Fibroblast of skin of left quadriceps (primary cell): Measurements from ENCODE around the gene PLA2G5.
"Not testable (repeated sequence)": the region's sequence is repeated elsewhere in the genome, so short reads cannot be mapped to it uniquely, and the experiment has no call there.

Experiments
- DNase-seq, 2 experiments: peaks; one replicate each; pipeline ENCODE4 v3.0.0-alpha.2; 2013; ENCODE audit warnings: low read depth in 2 of 2

The PLA2G5 gene

DNA sequence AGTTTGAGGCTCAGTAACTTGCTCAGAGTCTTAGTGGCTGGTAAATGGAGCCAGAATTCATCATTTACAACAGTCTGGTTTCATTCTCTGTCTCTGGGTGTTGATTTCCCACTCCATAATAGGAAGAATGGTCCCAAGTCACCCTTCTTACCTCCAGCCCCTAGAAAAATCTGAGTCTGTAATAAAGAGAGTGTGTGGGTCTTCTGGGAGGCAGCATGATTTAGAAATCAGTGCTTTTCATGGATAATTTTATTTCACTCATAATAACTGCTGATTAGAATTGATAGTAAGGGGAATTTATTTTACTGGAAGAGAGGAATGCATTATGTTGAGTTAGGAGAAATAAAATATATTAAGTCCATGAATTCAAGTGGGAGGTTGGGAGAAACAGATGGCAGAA lies 47.2 kb downstream of the PLA2G5 start:
- DNase-seq: no peak

DNA sequence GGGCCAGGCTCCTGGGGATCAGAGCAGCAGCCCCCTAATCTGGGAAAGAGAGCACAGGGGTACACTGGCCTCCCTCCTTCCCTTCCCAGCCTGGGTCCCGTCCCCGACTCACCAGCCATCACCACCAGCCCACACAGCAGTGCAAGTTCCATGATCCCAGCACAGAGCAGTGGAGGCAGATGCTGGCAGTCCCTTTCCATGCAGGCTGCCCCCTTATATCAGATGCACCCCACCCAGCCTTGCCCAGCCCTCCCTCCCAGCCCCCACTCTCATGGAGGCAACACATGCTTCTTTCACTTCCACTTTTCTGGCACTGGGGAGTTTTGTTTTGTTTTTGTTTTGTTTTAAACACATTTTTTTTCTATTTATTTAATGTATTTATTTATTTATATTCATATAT lies 49.4 kb downstream of the PLA2G5 start, which contains the start of gene PLA2G2D:
TSS of gene PLA2G2D (minus strand) at position 190 of the 400 bp plus-strand sequence. CDS start at position 152, 38 bp downstream.
- DNase-seq: no peak

DNA sequence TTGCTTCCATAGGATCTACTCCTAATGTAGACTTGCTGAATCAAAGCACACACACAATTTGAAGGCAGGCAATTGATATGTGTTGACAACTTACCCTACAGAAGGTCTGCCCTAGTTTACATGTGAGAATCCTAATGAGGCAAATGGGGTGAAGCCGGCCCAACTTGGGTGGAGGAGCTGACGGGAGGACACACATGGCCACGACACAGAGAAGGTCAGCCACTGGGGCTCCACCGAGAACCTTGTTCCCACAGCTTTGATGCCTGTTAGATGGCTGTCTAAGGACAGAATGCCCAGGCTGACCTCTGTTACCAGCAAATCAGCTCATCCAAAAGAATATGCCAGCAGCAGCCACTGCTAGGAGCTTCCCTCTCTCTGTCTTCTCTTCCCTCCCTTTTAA lies 50.8 kb downstream of the PLA2G5 start:
- DNase-seq: no peak

DNA sequence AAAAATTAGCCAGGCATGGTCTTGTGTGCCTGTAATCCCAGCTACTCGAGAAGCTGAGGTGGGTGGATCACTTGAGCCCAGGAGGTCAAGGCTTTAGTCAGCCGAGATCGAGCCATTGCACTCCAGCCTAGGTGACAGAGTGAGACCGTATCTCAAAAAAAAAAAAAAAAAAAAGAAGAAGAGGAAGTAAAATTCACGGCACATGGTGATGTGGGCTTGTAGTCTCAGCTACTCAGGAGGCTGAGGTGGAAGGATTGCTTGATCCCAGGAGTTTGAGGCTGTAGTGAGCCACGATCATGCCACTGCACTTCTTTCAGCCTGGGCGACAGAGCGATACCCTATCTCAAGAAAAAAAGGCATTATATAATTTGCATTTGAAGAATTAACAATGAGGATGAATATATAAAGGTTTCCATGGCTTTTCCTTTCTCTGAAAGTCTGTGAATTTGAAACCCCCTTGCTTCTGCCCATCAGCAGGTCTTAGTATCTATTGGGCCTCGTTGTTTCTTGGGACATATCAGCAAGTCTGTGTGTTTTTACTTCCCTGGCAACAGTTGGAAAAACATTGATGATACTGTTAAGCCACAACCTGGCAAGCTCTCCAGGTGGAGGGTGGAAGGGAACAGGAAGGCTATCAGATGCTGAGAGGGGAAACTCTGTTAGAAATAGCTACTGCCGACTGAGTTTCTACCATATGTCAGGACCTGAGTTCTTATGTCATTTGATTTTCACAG lies 53.9 kb downstream of the PLA2G5 start:
- DNase-seq: no peak

DNA sequence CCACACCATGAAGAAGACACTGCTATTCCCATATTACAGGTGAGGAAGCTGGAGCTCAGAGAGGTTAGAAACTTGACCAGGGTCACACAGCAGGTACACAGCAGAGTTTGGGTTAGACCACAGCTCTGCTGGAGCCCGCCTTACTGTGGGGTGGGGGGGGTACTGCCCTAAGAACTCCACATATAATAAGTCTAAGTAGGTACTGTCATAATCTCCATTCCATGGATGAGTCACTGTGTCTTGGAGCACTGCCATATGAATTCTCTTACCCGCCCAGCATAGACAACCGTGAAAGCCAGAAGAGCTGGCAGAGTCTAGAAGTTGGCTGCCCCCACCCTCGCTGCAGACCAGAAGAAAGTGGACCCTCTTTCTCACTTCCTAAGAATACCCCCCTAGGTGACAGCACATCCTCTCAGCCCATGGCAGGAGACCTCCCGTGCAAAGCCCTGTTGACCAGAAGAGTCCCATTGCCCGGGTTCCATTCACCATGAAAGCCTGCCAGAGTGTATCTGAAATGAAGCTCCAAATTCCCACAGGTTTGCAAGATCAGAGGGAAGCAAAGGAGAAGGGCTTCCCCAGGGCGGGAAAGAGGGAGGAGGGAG lies 54.6 kb downstream of the PLA2G5 start:
- DNase-seq: peak; percentile 34 to 43

DNA sequence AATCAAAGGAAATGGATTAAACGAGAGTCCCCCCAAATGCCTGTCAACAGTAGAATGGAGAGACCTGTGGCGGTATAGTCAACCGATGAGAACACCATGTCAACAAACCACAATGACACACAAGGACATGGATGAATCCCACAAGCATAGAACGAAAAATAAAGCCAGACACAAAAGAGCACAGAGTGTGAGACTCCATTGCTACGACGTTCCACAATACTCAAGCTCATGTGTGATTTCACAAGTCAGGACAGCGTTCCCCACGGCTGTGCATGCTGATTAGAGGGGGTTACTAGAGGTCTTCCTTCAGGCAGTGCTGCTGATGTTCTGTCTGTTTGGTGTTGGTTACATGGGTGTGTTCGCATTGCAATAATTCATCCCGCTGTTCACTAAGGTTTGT lies 55.1 kb downstream of the PLA2G5 start:
- no peak for DNase-seq

DNA sequence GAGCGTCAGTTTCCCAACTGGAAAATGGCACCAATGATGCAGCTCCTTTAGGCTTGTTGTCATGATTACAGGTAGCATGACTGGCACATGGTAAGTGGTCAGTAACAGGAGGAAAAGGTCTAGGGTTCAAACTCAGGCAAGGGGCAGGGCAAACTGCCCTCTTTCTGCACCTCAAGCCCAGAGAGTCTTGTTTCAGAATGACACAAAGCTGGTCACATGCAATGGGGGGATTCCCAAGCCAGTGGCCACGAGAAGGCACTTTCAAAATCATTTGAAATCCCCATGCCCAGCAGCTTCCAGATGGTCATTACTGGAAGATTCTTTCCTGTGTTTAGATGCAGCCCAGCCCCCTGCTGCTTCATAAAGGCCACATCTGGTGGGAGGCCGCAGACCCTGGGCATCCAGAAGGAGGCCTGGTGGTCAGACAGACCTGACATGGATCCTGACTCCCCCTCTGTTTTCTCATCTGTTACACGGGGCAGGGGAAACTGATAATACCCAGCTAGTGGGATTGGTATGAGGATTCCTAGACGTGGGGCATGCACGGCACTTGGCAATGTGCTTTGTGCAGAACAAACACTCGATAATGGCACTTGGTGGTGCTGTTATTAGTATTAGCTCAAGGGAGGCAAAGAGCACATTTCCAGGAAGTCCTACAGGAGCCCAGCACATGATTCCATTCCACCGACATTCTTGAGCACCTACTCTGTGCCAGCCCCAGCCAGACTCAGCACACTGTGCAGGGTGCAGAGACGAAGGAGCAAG lies 56.2 kb downstream of the PLA2G5 start:
- DNase-seq: no peak

DNA sequence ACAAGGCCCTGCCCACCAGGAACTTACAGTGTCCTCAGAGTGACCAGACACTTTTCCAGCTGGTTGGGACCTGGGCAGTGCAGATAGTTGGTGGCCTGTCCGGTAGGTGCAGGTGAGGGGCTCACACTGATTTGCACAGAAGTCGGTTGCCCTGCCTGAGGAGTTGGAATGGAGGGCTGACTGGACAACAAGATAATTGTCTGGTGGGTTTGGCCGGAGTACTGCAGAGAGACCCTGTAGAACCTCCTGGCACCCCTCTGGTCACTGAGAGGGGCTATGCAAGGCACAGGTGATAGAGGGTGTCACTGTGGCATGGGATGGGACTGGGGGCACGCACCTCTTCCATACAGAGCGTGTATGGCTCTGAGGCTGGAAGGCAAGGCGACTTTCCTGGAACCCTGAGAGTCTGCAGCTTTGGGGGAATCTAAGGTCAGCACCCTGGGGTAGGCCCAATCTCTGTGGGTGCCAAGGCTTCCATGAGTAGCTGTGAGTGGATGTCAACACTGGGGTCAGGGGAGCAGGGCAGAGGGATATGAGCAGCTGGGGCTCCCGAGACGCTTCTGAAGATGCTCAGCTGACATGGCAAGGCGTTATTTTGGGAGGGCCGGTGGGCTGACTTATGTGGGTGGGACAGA lies 56.9 kb downstream of the PLA2G5 start:
- no peak for DNase-seq

DNA sequence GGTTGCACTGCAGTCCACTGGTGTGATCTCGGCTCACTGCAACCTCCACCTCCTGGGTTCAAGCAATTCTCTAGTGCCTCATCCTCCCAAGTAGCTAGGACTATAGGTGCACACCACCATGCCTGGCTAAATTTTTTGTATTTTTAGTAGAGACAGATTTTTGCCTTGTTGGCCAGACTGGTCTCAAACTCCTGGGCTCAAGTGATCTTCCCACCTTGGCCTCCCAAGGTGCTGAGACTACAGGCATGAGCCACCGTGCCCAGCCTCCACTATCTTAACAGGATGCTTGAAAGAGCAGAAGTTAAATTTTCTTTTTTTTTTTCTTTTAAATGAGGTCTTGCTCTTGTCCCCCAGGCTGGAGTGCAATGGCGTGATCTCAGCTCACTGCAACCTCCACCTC lies 60.5 kb downstream of the PLA2G5 start:
- not testable (repeated sequence) for DNase-seq

DNA sequence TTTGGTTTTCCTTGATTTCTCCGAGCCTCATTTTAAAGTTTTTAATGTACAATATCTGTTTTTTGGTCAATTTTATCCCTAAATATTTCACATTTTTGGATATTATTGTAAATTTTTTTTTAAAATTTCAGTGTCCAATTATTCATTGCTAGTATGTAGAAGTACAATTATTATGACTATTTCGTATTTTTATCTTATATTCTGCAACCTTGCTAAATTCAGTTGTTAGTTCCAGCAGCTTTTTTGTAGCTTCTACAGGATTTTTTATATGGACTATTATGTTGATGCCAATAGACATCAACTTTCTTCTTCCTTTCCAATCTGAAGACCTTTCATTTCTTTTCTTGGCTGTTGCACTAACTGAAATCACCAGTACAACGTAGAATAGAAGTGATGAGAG lies 65.0 kb downstream of the PLA2G5 start:
- DNase-seq: no peak

DNA sequence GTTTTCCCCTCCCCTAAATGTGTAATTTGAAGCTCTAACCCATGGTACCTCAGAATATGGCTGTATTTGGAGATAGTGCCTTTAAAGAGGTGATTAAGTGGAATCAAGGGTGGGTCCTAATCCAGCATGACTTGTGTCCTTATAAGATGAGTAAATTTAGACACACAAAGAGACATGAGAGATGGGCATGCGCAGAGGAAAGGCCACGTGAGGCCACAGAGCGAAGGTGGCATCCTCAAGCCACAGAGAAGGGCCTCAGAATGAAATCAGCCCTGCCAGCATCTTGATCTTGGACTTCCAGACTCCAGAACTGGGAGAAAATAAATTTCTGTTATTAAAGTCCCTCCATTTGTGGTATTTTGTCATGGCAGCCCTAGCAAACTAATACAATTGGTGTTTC lies 66.3 kb downstream of the PLA2G5 start:
- no peak for DNase-seq

DNA sequence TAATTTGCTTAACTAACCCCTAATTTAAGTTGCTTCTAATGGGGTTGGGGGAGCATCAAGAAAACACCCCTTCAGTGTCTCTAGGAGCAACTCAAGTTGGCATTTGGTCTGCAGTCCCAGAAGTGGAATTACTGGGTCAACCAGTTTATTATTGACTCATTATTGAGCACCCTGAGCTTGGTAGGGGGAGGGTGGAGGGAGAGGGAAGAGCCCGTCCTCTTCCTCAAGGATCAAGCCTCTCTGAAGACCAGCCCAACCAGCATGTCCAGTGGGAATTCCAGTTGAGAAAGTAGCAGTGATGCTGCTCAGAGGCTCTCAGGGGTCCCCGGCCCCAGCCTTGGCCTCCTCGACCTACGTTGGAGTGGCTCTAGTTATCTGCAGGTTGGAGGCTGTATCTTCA lies 67.1 kb downstream of the PLA2G5 start:
- no peak for DNase-seq

DNA sequence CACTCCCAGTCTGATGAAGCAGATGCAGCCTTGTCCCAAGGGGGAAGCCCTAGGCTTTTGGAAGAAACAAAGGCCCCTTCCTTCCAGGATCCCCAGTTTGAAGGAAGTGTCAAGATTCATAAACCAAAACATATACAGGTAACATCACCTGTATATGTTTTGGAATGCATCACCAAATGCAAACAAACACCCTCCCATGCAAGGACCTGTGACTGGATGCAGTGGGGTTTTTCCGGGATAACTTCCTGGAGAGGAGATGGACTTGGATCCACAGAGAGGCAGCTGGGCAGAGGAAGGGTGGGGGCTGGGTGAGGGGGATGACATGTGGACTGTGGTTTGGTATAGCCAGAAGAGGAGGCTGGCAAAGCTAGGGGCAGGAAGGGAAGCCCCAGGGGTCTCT lies 67.6 kb downstream of the PLA2G5 start:
- no peak for DNase-seq

DNA sequence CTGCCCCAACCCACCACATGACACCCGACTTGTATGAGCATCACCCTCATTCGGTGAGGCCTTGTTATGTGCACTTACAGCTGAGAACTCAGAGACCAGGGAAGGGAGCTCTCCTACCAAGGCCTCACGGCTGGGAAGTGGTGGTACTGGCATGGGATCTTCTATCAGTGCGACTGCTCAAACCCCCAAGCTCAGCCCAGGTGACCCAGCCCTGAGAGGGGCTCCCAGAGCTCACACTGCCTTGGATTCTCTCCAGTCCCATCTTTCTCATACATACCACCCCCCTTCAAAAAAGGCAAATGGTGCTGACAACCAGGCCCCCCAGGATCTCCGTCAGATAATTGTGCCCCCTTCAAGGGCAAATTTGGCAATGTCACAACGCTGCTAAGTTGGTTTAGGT lies 68.4 kb downstream of the PLA2G5 start:
- DNase-seq: no peak

DNA sequence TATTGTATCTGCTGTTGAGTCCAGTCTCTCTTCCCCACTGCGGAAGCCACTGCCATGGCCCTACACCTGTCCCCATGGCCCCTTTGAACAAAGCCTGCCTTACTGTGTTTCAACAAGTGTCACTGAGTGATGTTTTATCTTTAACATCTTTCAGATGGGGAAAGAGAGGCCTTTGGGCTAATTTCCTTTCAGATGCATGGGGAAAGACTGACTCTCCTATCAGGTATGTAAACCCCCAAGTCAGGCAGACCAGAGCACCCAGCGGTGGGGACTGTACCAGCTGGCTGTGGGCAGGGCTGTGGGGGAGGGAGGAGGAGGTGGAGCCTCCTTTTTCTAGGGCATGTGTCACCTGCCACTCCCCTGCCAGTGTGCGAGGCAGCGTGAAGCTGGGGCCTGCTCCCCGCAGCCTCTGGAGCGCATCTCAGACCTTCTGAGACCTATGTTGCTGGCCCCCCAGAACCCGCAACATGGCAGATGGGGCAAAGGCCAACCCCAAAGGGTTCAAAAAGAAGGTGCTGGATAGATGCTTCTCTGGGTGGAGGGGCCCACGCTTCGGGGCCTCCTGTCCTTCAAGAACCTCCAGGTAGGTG lies 69.1 kb downstream of the PLA2G5 start, which contains the start of gene PLA2G2F:
TSS of gene PLA2G2F (plus strand) at position 363 of the 590 bp plus-strand sequence. CDS start at position 468, 105 bp downstream.
- no peak for DNase-seq

DNA sequence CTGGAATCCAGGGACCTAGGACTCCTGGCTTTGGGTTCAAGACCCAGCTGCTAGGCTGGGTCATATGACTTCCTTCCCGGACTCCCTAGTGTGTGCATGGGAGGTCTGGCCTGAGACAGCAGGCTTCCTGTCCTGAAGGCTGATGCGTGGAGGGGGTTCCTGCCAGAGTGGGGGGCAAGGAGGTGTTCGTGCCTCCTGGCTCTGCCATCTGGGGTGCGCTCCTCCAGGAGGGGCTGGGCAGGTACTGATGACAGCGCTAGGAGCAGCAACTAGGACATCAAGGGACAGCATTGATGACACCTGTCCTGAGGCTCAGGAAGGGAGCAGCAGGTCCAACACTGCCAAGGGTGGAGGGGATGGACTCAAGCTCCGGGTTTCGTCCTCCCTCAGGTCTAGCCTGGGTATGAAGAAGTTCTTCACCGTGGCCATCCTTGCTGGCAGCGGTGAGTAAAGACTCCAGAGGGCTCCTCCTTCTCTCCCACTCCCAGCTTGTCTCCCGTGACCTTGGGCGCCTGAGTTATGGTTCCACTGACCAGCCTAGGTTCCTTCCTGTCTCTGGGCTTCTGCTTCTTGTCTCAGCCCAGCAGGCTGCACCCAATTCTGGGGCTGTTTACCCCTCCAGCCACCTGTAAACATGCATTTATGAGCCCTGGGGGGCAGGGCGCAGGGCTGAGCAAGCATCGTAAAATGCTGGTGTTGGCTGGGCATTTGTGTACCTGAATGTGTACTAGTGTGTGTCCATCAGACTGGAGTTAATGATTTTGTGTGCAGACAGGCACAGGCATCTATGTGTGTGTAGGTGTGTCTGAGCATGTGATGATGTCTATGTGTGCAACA lies 70.0 kb downstream of the PLA2G5 start:
- no peak for DNase-seq

DNA sequence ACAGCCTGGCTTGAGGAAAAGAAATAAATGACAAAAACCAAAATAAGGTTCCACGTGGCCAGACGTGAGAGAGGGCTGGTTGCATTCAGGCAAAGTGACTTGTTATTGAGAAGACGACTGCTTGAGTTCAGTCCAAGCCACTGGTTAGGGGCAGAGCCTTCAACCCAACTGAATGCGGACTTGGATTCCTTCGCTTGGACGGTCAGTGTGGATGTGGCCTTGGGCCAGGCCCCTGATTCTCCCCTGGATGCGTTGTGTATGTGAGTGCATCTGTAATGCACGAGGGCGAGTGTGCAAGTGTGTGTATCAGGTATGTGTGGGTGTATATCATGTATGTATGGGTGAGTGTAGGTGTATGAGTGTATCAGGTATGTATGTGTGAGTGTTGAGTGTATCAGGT lies 71.0 kb downstream of the PLA2G5 start:
- DNase-seq: no peak

DNA sequence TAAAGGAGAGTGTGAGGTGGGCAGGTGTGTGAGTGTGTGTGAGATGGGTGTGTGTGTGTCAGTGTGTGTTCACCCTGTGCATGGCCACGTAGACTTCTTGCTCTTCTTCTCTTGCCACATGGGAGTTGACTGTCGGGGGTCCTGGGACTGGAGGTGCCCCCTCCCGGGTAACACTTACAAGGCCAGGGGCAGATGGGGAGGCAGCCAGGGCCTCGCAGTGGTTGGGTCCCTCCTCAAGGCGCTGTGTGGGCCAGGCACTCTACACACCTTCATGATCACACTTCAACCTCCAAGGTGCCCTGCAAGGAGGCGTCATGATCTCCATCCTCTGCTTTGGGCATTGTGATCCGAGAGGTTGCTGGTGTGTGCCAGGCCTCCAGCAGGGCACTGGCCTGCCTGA lies 71.5 kb downstream of the PLA2G5 start:
- no peak for DNase-seq
